Activated T-cell treated with anti-CD3 and anti-CD28 coated beads for 24 hours (primary cell): Measurements from ENCODE around the gene XPNPEP2.
"Not testable (repeated sequence)": the region's sequence is repeated elsewhere in the genome, so short reads cannot be mapped to it uniquely, and the experiment has no call there.

ENCODE experiments used
- DNase-seq: peaks from one replicate; pipeline ENCODE4 v3.0.0-alpha.2; 2020; ENCODE audit warnings: low read depth

The XPNPEP2 gene

DNA sequence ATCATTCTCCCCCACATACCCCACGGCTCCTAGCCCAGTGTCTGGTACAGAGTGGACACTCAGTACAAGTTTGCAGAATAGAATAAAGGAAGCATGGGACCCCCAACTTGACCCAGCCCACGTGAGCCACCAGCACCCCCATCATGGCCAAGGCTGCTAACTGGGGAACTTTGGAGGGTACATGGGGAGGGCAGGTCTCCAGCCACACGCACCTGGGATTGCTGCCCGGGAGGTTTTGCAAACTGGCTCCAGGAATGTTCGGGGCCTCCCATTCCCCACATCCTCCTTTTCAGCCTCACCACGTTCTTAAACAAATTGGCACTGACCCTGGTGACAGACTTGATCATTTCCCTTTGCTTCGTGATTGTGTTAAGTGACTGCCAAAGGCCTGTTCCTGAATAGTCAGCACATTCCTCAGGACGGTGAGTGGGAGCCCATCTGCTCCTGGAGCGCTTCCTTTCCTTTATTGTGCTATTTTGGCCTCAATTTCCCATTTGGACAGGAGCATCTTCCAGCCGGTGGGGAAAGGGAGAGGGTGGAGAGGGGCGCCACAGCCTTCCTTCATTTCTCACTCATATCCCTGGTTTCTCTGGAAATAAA lies 18.7 kb upstream of the XPNPEP2 start:
- no peak for DNase-seq

GRCh38 chrX:129720741-129721140 lies 18.0 kb upstream of the XPNPEP2 start:
- no peak for DNase-seq

DNA sequence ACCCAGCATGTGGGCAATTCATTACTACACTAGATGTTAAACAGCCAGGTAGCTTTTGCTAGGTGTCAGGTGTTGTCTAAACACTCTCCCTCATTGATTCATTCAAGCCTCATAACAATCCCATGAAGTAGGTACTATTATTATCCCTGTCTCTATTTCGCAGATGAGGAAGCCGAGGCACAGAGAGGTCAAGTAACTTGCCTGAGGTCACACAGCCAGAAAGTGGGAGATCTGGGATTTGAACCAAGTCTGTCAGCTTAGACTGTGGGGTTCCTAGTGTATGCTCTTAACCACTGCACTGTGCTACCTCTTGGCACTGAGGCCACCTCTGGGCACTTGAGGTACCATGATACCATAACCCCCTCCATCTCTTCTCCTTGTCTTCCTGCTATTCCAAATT lies 17.4 kb upstream of the XPNPEP2 start:
- no peak for DNase-seq

GRCh38 chrX:129721870-129722269 lies 16.9 kb upstream of the XPNPEP2 start:
- no peak for DNase-seq

- DNase-seq: no peak
These were observed 15.3 kb upstream of the XPNPEP2 start for GRCh38 chrX:129723511-129723910.

DNA sequence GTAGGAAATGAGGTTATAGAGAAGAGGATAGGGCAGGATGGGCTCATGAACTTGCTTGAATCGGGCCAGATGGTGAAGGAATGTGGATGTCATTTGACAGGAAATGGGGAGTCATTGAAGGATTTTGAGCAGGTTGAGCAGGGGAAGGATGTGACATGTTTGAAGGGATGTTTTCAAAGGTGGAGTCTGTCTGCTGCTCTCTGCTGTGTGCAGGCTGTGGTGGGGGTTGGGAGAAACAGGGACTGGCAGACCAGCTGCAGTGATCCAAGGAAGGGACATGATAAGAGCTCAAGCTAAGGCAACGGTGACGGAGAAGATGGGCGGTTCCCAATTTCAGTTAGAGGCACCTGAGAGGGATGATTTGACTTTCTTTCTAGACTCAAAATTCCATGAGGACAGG lies 14.0 kb upstream of the XPNPEP2 start:
- DNase-seq: no peak

DNA sequence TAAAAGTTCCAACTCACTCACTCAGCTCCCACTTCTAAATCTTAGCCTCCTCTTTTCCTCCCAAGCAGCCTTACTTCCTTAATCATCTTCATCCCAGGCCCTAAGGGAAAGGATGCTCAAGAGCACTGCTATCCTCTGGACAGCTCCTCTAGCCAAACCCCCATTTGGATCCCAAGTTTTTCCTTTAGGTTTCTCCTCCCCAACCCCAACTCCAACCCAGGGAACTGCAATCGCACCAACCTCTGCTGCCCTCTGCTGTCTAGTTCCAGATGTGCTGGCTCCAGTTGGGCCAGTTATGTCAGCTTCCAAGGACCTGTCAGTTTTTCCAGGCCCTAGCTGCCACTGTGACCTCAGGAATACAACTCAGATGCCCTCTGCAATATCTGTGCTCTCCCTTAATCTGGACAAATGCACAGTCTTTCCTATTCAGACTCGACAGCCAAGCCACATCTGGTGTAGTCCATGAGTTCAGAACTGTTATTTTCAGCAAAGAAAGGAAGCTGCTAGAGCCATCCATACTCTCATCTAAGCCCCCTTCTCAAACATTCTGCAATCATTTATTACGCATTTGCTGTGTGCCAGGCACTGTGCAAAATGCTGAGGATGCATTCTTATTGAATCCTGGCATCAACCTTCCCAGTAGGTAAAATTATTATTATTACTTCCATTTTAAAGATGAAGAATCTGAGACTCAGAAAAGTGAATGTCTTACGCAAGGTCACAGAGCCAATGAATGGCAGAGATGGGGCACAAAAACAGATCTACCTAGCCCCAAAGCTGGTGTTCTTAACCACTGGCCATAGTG lies 12.3 kb upstream of the XPNPEP2 start:
- DNase-seq: no peak

DNA sequence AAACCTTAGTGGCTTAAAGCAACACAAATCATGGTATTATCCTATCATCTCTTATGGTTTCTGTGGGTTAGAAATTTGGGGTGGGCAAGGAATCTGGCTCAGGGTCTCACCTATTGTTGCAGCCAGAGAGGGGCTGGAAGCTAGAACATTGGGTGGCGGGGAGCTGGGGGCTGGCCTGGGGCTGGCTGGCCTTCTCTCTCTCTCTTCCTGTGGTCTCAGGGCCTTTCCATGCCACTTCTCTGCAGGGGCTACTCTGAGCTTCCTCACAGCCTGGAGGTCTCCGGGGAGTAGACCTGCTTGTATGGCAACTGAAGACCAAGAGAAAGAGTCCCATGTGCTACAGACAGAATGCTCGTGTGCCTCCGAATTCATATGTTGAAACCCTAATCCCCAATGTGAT lies 10.7 kb upstream of the XPNPEP2 start:
- no peak for DNase-seq

GRCh38 chrX:129731228-129731627 lies 7.6 kb upstream of the XPNPEP2 start:
- no peak for DNase-seq

DNA sequence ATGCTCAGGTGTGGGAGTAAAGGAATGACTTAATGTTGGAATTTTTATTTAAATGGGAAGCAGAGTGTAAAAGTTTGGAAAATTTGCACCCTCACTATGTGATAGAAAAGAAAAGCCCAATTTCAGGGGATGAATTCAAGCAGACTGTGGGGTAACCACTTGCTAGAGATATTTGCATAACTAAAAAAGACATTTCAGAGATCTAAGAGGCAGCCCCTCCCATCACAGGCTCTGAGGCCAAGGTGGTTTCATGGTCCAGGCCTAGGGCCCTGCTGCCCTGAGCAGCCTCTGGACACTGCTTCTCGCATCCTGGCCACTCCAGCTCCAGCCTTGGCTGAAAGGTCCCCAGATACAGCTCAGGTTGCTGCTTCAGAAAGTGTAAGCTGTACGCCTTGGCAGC lies 5.9 kb upstream of the XPNPEP2 start:
- DNase-seq: no peak

DNA sequence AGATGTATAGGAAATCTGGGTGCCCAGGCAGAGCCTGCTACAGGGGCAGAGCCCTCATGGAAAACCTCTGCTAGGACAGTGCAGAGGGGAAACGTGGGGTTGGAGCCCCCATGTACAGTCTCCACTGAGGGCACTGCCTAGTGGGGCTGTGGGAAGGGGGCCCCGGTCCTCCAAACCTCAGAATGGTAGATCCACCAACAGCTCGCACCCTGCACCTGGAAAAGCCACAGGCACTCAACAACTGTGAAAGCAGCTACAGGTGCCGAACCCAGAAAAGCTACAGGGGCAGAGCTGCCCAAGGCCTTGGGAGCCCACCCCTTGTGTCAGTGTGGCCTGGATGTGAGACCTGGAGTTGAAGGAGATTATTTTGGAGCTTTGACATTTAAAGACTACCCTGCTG lies 5.4 kb upstream of the XPNPEP2 start:
- DNase-seq: no peak

DNA sequence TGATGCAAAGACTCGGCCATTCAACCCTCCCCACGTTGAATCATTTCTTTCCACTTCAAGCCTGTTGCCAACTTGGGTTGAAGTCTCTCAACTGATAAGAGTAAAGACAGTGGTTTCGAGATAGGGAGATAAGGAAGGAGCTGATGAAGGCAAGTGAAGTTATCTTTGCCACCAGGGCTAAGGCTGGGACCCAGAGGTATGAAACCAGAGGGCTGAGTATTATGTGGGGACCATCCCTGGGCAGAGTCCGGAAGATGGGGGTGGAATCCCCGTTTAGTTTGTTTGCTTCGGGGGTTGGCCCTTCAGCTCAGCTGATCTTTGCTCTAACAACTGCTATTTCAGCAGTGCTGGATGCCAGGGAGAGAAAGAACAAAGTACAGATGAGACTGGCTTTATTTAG lies 2.3 kb upstream of the XPNPEP2 start:
- DNase-seq: no peak

GRCh38 chrX:129737916-129738315 lies 863 bp upstream of the XPNPEP2 start:
- DNase-seq: no peak

DNA sequence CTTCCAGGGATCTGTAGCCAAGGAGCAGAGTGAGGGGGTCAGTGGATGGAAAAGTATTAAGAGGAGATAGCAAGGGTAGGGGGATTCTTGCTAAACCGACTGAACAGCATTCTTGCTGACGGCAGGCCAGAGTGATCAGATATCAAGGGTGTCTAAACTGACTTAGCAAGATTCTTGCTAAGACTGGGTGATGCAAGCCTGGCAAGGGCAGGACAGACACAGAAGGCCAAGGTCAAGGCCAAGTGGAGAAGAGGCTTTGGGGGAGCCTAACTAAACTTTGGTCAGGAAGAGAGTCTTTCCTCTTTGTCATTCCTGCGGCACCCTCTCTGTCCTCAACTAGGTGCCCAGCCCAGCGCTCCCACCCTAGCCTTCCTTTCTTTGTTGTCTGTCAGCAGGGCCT lies 799 bp downstream of the XPNPEP2 start:
- DNase-seq: no peak

DNA sequence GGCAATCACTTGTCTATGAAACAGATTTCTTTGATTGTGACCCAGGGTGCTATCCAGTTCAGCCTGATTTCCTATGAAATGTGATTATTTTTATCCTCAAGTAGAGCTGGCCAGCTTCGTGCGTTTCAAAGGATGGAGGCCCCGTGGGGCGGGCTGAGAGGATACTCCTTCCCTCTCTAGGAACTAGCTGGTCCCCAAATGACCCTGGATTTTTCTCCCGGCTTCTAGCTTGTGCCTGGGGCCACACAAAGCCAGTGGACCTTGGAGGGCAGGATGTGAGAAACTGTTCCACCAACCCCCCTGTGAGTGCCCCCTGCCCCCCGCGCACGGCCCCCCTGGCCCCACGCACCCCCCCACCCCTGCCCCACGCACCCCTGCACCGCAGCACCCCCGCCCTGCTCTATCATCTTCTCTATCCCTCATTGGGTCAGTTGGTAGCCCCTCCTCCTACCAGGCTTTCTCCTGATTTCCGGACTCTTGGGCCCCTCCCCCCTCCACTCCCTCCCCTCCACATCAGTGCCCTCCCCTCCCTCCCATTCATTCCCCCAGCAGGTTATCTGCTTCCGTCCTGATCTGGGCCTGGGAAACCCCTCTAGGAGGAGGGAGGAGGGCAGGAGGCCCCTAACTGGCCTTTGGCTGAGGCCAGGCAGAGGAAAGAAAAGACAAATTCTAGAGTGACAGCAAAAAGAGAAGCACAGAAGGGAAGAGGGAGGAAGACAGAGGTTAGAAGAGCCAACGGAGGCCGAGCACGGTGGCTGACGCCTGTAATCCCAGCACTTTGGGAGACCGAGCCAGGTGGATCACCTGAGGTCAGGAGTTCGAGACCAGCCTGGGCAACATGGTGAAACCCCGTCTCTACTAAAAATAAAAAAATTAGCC lies 3.3 kb downstream of the XPNPEP2 start:
- no peak for DNase-seq

- not testable (repeated sequence) for DNase-seq
These were observed 4.0 kb downstream of the XPNPEP2 start for GRCh38 chrX:129742759-129743152.

- DNase-seq: no peak
These were observed 5.0 kb downstream of the XPNPEP2 start for GRCh38 chrX:129743821-129744220.

- no peak for DNase-seq
These were observed 6.1 kb downstream of the XPNPEP2 start for GRCh38 chrX:129744861-129745321.

DNA sequence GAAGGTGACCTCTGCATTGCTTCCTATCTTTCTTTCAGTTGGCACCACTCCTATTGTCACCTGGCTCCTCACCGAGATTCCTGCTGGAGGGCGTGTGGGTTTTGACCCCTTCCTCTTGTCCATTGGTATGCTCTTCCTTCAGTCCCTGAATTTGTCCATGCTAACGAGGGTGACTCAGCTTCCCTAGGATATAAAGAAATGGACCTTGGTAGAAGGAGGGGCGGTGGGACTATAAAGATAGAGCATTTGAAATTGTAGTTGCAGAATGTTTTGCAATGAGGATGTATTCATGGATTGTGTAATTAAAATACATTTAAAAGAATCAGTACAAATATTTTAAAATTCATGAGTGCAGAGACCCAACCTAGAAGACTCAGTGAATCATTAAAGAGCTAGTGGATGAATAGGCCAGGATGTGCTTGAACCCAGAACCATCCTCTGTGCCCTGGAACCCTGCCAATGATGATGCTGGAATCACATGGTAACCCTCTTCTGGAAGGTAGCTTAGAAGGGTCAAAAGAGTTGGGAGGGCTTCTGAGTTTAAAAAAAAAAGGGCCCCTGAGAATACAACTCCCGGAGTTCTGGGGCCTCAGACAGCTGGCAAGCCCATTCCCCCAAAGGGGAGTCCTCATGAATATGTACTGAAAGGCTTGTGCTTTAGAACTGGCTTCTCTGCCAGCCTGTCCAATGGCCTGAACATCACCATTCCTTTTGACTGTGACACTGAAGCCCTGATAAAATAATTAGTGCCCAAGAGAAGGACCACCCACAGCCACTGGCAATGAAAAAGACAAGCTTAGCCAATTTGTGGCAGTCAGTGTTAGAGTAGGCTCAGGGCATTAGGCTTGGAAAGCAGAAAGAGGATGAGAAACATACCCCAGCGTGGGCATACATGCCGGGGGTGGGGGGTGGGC lies 8.0 kb downstream of the XPNPEP2 start:
- DNase-seq: no peak

- no peak for DNase-seq
These were observed 8.8 kb downstream of the XPNPEP2 start for GRCh38 chrX:129747533-129747932.

- no peak for DNase-seq
These were observed 9.5 kb downstream of the XPNPEP2 start for GRCh38 chrX:129748305-129748704.

DNA sequence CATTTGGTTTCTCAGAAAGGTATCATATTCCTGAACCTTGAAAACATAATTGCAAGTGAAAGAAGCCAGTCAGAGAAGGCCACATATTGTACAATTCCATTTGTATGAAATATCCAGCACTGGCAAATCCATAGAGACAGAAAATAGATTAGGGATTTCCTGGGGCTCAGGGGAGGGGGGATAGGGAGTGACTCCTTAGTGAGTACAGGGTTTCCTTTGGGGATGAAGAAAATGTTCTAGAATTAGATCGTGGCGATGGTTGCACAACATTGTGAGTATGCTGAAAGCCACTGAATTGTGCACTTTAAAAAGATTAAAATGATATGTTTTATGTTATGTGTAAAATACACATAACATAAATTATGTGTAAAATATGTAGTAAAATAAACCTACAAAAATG lies 10.3 kb downstream of the XPNPEP2 start:
- DNase-seq: no peak
